Type B pancreatic cell (in vitro differentiated cells): Measurements from ENCODE around the gene KRT71. TPM values are rescaled to one million over a fixed set of nuclear protein-coding genes. Genes with fewer than 3 reads are reported as not detected.

ENCODE experiments used
- DNase-seq: peaks from one replicate; pipeline ENCODE4 v3.0.0; 2021; ENCODE audit warnings: mixed read lengths; ENCODE audit not compliant: unreplicated experiment; ENCODE audit errors: extremely low spot score
- H3K27ac Mint-ChIP-seq: 2 replicates; pipeline ENCODE4 v1.8.0; 2021; ENCODE audit warnings: mild to moderate bottlenecking, mixed read lengths
- H3K27me3 Mint-ChIP-seq: 2 replicates; pipeline ENCODE4 v1.8.0; 2021; ENCODE audit warnings: mixed read lengths
- H3K36me3 Mint-ChIP-seq: 2 replicates; pipeline ENCODE4 v1.8.0; 2021; ENCODE audit warnings: mixed read lengths
- H3K4me1 Mint-ChIP-seq: one replicate; pipeline ENCODE4 v1.8.0; 2021; ENCODE audit warnings: mixed read lengths; ENCODE audit not compliant: unreplicated experiment
- H3K4me3 Mint-ChIP-seq: 2 replicates; pipeline ENCODE4 v1.8.0; 2021; ENCODE audit warnings: mild to moderate bottlenecking, mixed read lengths
- H3K9me3 Mint-ChIP-seq: 2 replicates; pipeline ENCODE4 v1.8.0; 2021; ENCODE audit warnings: mixed read lengths
- CTCF ChIP-seq: fragments of 200-600 bp; sonication (generic); conservative IDR thresholded peaks from 2 replicates; pipeline ENCODE4 v1.5.0; 2021; ENCODE audit warnings: antibody characterized with exemption, mild to moderate bottlenecking
- total RNA-seq: library from RNA; stranded (reverse); gene quantifications from 2 replicates; pipeline ENCODE4 v1.2.1, GENCODE V29; 2021; ENCODE audit warnings: low replicate concordance

The KRT71 gene
- total RNA-seq, 1 donor from 2014 or later, result not detected

- no peak overlapping the region for H3K27ac Mint-ChIP-seq
- H3K27me3 Mint-ChIP-seq, result peaks cover 8% of the 10 kb centered on the region
- no peaks in the 10 kb centered on the region for H3K9me3 Mint-ChIP-seq
- no peak for DNase-seq
- H3K36me3 Mint-ChIP-seq, result no peaks in the 10 kb centered on the region
- H3K4me3 Mint-ChIP-seq, result no peak overlapping the region
- TF ChIP-seq CTCF, result no peak
- peaks cover 11% of the 10 kb centered on the region for H3K4me1 Mint-ChIP-seq
These were observed 33.0 kb upstream of the KRT71 start for GRCh38 chr12:52585946-52586345.

GRCh38 chr12:52585066-52585465 is 32.1 kb upstream of the KRT71 start:
- Mint-ChIP-seq H3K9me3 (no peaks in the 10 kb centered on the region), H3K36me3 (no peaks in the 10 kb centered on the region), H3K4me3 (no peak overlapping the region), H3K27ac (no peak overlapping the region), H3K4me1 (peaks cover 19% of the 10 kb centered on the region), H3K27me3 (peaks cover 8% of the 10 kb centered on the region)
- no peak for DNase-seq
- TF ChIP-seq CTCF, result no peak

- no peaks in the 10 kb centered on the region for H3K36me3 Mint-ChIP-seq
- H3K27me3 Mint-ChIP-seq, result peaks cover 8% of the 10 kb centered on the region
- DNase-seq, result no peak
- peaks cover 23% of the 10 kb centered on the region for H3K4me1 Mint-ChIP-seq
- H3K9me3 Mint-ChIP-seq, result no peaks in the 10 kb centered on the region
- H3K27ac Mint-ChIP-seq, result no peak overlapping the region
- TF ChIP-seq CTCF, result no peak
- no peak overlapping the region for H3K4me3 Mint-ChIP-seq
These were observed 31.3 kb upstream of the KRT71 start for GRCh38 chr12:52584156-52584682.

- no peaks in the 10 kb centered on the region for H3K36me3 Mint-ChIP-seq
These were observed 30.1 kb upstream of the KRT71 start for GRCh38 chr12:52582971-52583456.

GRCh38 chr12:52582486-52582885 is 29.5 kb upstream of the KRT71 start:
- no peaks in the 10 kb centered on the region for H3K36me3 Mint-ChIP-seq
- H3K27me3 Mint-ChIP-seq, result peaks cover 8% of the 10 kb centered on the region
- no peak for DNase-seq
- H3K9me3 Mint-ChIP-seq, result no peaks in the 10 kb centered on the region
- TF ChIP-seq CTCF, result no peak
- H3K4me3 Mint-ChIP-seq, result no peak overlapping the region
- H3K27ac Mint-ChIP-seq, result peak overlapping the region; percentile 83
- peaks cover 23% of the 10 kb centered on the region for H3K4me1 Mint-ChIP-seq

More at GRCh38 chr12:52582971-52583456, 30.1 kb upstream of the KRT71 start:
- peak; percentile 82 for TF ChIP-seq CTCF
- no peaks in the 10 kb centered on the region for H3K9me3 Mint-ChIP-seq
- H3K27me3 Mint-ChIP-seq, result peaks cover 8% of the 10 kb centered on the region
- DNase-seq, result no peak
- peaks cover 23% of the 10 kb centered on the region for H3K4me1 Mint-ChIP-seq
- peak overlapping the region; percentile 83 for H3K27ac Mint-ChIP-seq
- H3K4me3 Mint-ChIP-seq, result no peak overlapping the region

- Mint-ChIP-seq H3K4me3 (no peak overlapping the region), H3K4me1 (peaks cover 20% of the 10 kb centered on the region), H3K9me3 (no peaks in the 10 kb centered on the region), H3K36me3 (no peaks in the 10 kb centered on the region), H3K27me3 (peaks cover 11% of the 10 kb centered on the region), H3K27ac (no peak overlapping the region)
- no peak for DNase-seq
- TF ChIP-seq CTCF, result no peak
These were observed 28.5 kb upstream of the KRT71 start for GRCh38 chr12:52581481-52581880.
